ENCODE results near the gene ACTR6.

GRCh38 chr12:100254876-100255275 is 54.3 kb downstream of the ACTR6 start:
- TF ChIP-seq TARDBP (IDR thresholded peaks at IDR 0.05) (no peak), BHLHE40 (IDR thresholded peaks at IDR 0.05; ENCODE audit: borderline replicate concordance) (no peak), NFRKB (IDR thresholded peaks at IDR 0.05) (no peak), L3MBTL2 (conservative IDR thresholded peaks at IDR 0.05) (no peak), FOXA1 (IDR thresholded peaks at IDR 0.05) (no peak), HDGF (IDR thresholded peaks at IDR 0.05; ENCODE audit: borderline replicate concordance) (no peak)

All from HEK293T (cell line).